HCT116 (cell line): ENCODE results near the gene ZPBP.

Experiments used
- CEBPB ChIP-seq: IDR thresholded peaks from 2 replicates; pipeline ENCODE4 v1.6.1; 2012; ENCODE audit warnings: low read depth
- CTCF ChIP-seq, 3 experiments: fragments of 200-600 bp in 1 of 3; sonication (generic) in 1 of 3; IDR thresholded peaks in 2 of 3; conservative IDR thresholded peaks in 1 of 3; 2 replicates each; pipeline ENCODE4 v1.5.1; 2012 to 2017; ENCODE audit warnings: low read depth in 2 of 3, low read length in 2 of 3, antibody characterized with exemption in 1 of 3, borderline replicate concordance in 1 of 3, control low read depth in 1 of 3, mild to moderate bottlenecking in 1 of 3, mixed read lengths in 1 of 3, mixed run types in 1 of 3, moderate library complexity in 1 of 3; ENCODE audit not compliant: insufficient read depth in 1 of 3
- EZH2 ChIP-seq: fragments of 200-600 bp; sonication (generic); IDR thresholded peaks from 2 replicates; pipeline ENCODE4 v1.6.1; 2017; ENCODE audit warnings: antibody characterized with exemption, mixed run types
- FOSL1 ChIP-seq: IDR thresholded peaks from 2 replicates; pipeline ENCODE4 v1.6.1; 2012; ENCODE audit warnings: low read depth
- POLR2A ChIP-seq: IDR thresholded peaks from 2 replicates; pipeline ENCODE4 v1.7.0; 2011; ENCODE audit warnings: borderline replicate concordance; ENCODE audit not compliant: insufficient read depth, insufficient read length; ENCODE audit errors: extremely low read depth
- POLR2AphosphoS5 ChIP-seq: IDR thresholded peaks from 2 replicates; pipeline ENCODE4 v1.6.1; 2011; ENCODE audit warnings: mild to moderate bottlenecking, low read depth, low read length, moderate library complexity
- SIN3A ChIP-seq: IDR thresholded peaks from 2 replicates; pipeline ENCODE4 v1.6.1; 2012; ENCODE audit warnings: low read depth
- TF ChIP-seq, protein P1 (sequence below): IDR thresholded peaks from 2 replicates; pipeline ENCODE4 v1.6.1; 2012

DNA sequence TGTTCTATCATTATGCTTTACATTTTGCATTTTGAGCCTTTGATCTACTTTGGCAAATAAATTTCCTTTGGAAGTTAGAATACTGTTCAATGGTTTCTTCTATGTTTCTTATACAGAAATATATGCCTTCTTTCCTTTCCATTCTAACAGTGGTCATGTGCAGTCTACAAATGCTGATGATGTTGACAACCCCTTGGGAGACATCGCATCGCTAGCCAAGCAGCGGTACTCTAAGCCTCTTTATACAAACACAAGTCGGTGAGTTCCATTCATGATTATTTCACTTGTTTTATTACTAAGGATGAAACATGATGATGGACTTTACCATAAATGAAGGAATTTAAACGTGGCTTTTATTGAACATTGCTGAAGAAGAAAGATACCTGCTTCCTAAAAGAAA lies 48.1 kb upstream of the ZPBP start:
- TF ChIP-seq POLR2A (no peak), SIN3A (no peak), EZH2 (no peak), CTCF (IDR thresholded peaks at IDR 0.05 in 2 of 3, conservative IDR thresholded peaks at IDR 0.05 in 1 of 3; ENCODE audit: borderline replicate concordance in 1 of 3, insufficient read depth in 1 of 3, low read depth in 2 of 3, low read length in 2 of 3) (no peak), POLR2AphosphoS5 (no peak), CEBPB (no peak), FOSL1 (no peak)
- TF ChIP-seq, protein P1, sequence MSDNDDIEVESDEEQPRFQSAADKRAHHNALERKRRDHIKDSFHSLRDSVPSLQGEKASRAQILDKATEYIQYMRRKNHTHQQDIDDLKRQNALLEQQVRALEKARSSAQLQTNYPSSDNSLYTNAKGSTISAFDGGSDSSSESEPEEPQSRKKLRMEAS, result no peak
